Right forelimb (tissue), 1 donor: ENCODE measurements around the gene EPB41L2.

Experiments
- DNase-seq: peaks from one replicate; pipeline ENCODE4 v3.0.0-alpha.2; 2018

Gene EPB41L2

DNA sequence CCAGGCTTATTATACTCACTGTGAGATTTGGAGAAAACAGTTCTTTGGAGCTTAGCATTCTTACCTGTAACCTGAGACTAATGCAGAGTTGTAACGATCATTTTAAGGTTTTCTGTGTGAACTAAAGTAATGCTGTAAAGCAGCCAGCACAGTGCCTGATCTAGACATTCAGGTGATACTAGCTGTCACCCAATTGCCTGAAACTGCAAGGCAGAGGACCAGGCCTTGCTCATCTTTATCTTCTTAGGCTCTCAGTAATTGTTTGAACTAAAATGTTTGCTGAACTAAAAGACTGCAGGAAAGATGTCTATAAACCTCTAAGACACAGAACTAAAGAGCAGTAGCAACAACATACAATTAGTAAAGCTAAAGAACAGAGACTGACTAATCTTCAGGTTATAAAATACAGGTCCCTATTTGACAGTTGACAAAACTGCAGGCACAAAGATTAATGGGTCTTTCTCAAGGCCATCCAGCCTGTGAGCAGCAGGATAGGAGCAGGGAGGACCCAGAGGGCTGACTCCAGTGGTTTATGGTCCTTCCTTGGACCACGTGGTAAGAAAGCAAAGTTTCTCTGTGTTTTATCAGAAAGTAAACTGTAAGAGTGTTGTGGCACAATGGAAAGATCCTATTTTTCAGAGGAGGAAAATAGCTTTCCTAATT lies 204.4 kb downstream of the EPB41L2 start:
- no peak for DNase-seq

DNA sequence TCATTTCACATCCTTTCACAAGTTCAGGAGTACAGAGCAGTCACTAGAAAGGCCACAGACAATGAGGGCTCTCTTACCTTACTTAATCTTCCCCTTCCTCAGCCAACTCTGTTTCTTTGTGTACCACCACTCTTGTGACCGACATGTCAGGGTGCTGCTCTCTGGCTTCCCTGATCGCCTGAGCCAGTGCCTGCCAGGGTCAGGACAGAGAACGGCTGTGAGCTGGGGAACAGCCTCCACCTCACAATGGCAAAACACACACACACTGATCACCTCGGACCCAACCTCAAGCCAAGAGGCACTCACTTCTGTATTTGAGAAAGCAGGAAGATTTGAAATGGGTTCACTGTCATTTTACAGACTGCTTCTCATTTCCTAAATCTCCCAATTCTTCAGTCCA lies 205.0 kb downstream of the EPB41L2 start:
- no peak for DNase-seq

DNA sequence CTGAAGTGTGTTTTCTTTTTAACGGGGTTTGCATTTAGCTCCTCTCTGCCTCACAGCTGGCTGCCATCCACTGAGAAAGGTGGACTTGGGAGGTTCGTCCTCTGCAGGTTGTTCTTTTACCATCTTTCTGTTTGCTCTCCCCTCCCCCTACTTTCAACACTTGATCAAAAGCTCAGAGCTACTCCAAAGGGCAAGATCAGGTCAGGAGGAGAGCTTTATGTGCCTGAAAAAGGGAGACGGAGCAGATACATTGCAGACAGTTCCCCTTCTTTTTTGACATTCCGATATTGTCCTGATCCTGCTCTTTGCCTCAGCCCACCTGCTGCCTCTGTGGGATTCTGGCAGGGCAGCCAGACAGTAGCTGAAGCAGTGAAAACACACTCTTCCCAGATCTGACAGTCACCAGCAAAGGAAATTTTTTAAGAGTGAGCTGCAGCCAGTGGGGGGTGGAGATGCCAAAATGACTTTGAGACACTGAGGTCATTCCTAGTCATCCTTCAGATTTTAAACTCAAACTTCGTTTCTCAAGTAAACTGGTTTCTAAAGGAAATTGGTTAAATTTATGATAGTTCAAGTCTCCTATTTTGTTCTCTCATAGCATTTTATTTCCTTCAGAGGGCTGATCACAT lies 209.4 kb downstream of the EPB41L2 start:
- DNase-seq = no peak

DNA sequence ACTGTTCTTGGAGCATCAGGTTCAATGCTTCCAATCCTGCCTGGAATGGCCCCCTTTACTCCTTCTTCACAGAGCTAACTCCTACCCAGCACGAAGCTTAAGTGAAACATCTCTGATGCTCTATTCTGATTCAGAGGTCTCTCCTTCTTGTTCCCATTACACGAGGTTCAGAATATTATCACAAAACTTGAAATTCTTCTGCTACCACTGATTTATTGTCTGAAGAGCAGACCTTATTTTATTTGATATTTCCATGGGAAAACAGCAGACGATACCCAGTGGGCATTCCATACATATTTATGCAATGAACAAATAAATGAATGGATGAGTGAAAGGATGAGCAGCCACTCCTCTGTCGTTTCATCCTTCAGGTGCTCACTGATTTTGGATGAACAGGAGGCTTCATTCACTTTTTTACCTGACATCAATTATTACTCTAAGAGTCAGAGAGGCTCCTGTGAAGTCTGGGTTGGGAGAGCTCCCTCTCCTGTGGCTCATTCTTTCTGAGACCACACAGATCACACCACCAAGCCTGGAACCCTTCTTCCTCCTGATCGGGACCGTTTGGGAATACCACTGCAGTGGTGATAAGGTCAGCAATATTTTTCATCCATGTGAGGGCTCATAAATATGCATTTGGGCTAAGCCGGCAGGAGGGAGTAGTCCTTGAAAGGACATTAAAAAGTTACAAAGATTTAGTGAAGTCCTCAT lies 210.0 kb downstream of the EPB41L2 start:
- no peak for DNase-seq

DNA sequence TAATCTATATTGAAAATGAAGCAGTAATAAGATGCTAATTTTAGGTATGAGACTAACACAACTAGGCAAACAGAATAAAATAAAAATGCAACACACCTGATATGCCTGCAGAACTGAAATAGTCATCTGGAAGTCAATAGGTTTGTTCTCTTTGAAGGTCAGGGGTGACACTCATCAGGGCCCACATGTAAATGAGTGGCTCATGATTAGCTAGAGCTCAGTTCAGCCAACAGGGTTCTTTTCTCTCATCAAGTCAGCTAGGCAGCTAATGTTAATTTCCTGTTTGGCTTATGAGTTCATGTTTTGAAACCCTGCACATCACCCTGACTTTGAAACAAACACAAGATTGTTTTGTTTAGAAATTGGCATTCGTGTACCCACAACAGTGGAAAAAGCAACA lies 212.0 kb downstream of the EPB41L2 start:
- no peak for DNase-seq

DNA sequence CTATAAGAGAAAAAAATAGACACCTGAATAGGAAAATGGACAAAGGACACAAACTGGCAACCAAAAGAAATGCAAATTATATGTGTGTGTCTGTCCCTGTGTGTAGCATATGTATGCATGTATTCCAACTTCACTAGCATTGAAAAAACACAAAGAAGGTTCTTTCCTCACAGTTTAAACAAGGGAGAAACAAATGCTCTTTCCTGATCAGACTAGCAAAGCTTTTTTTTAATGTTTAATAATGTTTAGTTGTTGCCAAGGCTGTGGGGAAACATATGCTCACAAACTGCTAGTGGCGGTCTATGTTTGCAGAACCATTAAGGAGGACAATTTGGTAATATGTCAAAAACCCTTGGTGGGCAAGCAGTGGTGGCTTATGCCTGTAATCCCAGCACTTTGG lies 213.5 kb downstream of the EPB41L2 start:
- no peak for DNase-seq

DNA sequence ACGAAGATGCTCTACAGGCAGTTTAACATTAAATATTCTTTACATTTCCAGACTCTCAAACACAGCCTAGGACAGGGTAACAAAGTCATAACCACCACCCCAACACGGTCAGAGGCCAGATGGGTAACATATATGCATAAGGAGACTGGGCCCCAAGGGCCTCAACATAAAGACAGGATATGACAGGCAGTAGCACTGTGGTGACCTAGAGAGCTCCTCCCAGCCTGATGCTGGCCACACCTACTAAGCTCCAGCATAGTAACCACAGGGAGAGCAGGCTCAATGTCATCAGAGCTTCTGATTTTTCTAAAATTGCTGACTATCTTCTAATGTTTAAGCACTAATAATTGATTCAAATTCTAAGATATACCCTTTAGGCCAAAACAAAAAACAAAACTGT lies 214.1 kb downstream of the EPB41L2 start:
- DNase-seq = no peak

DNA sequence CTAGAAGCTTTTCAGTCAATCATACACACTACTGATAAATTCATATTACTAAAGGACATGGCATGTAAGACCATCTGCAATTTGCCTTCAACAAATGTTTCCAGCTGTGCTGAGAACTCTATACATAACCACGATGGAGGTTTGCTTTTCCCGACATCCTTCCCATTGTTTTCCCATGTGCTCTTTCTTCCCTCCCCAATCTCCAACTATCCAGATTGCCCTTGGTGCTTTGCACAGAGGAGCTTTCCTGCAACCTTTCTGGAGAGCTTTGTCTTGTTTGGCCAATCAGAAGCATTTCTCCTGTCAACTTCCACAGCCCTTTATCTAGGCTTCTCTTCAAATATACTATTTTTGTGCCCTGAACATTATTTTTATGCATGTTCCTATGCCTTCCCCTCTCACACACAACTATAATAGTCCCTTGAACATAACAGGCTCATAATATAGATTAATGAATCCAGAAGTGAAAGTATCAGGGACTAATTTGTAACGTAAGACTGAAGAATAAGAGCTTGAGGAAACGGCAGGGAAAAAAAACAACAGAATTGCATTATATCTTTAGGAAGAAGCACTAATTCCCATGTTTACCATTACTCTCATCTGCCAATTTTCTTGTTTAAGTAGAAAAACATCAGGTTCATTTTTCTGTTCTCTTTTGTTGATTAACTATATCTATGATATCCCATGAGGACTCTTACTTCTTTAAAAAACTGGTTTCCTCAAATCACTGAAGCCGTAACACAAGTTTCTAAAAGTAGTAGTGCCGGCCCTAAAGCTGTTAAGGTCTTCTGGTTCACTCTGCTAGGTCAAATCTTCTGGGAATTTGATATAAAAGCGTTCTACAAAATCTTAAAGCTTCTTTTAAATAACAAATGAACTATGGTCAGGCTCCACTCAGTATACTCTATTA lies 215.8 kb downstream of the EPB41L2 start:
- DNase-seq = no peak

DNA sequence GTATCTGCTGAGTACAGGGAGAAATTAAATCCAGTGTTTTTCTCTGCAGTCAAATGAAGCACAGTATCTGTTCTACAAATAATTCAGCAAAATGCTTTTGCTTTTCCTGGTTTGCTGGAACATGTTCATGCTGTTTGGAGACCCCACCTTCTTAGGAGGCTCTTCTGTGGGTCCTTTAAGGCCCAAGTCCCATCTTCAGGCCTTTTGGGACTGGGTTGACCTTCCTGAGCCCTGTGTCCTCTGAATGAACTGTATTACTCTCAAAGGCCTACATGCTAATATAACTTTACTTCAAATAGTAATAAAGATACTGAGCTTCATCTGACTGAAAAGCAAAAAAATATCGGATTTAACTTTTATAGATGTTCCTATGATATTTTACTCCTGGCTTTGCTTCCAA lies 216.5 kb downstream of the EPB41L2 start:
- no peak for DNase-seq

DNA sequence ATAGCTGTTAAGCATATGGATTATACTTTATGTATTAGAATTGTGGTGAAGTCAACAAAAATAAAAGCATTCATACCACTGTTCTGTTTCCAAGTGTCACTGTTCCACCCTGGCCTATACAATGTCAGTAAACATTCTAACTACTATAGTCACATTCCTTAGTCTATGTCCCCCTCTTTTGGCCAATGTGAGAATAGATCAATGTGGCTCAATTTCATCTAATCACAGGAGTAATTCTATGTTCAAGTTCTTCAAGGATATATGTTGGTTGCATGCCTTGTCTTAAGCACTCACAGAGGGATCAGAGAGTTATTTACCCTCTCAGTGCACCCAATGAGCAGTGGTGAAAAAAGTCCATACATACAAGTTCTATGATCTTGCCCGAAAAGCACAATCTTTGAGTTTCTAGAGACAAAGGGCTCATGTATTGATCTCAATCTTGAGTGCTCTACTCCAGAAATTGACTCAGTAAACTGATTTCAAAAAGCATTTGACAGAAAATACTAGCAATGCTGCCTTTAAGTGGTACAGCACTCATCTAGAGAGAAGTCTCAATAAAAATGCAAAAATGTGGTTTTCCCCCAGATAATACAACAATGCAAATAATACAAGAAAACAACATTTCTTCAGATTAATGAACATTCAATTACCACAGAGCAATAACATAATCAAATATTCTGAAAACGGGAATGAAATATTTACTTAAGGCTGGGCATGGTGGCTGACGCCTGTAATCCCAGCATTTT lies 219.3 kb downstream of the EPB41L2 start:
- no peak for DNase-seq

DNA sequence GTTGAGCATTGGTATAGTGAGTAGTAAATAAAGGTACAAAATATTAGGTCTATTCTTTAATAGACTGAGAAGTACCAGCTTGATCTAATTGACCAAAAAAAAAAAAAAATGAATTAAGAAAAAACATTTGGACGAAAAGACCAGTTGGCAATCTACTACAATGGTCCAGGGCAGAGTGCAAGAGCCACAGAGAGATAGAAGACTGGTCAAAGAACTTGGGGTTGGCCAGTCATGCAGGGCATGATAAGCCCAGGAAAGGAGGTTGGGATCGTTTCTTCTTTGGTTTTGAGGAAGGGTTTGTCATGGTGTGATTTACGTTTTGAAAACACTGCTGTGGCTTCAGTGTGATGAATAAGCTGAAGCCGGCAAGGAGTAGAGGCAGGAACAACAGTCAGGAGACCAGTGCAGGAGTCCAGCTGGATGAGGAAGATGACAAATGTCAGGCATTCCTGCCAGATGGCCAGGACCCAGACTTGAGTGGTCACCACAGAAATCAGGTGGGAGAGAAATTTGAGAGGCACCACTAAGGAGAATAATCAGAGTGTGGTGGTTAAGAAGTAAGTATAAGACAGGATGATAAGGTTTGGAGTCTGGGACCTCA lies 221.8 kb downstream of the EPB41L2 start:
- DNase-seq = no peak

DNA sequence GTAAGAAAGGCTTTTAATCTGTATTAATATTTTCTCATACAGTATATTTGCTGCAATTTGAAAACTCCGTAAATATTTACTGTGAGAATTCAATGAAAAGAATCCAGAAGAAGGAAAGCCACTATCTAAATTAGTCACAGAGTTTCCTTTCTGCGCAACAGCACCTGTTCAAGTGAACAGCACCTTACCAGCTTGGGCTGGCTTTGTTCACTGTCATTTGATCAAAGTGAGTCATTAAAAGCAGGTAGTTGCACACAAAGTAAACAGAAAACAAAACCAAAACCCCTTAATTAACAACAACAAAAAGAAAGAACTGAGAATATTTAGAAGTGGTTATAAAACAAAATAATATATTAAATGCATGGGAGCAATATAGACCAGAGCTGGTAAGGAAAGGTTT lies 223.0 kb downstream of the EPB41L2 start:
- DNase-seq = no peak

DNA sequence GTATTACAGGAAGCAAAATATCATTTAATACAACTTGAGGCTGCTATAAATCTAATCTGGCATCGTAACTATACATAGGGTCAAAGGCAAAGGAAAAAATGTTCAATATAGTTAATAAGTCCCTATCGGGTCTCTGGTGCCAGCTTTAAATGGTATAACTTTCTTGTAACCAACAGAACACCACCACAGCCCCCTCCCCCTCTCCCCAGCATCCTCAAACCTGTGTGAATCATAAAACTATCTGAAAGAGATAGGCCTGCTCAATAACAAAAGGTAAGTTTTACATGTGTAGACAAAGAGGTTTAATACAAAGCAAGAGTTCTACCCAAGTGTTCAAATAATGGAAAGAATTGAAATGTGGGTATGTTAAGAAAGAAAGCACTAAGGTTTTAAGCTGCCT lies 223.7 kb downstream of the EPB41L2 start:
- no peak for DNase-seq

DNA sequence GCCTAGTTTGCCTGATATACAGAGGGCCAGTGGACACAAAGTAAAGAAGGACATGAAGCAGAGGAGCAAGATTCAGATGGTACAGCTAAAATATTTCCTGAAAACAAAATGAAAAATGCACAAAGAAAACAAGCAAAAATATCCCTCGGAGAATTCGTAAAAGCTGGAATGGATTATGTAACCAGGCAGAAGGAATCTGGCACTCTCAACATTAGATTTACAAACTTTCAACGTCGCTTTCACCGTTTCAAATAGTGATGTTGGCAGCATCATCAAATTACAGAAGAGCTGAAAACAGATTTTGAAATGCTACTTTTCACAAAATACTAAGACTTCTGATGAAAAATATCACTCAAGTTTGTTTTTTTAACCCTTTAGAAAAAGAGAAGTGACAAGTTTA lies 224.1 kb downstream of the EPB41L2 start:
- no peak for DNase-seq

DNA sequence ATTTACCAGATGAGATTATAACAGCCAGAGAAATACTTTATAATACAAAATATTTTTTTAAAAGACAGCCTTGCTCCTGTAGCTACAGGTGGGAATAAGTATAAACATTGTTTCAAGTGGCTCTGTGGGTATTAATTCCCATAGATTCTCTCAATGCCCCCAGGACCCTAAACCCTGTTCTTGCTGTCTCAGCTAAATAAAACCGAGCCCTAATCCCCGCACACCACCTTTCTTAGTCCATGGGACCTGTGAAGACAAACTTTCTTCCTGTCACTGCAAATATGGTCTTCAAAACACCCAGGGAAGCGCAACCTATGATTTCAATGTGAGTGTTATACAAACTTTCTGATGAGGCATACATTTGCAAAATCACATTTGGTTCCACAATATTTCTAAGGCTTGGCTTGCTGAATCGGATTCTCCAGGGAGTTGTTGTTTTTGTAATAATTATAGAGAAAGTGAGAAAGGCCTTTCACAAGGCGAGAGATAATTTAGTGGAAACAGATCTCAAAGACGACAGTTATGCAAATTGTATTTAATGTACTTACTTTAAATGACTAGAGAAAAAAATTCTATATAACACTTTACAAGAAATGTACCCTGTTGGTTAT lies 224.7 kb downstream of the EPB41L2 start:
- DNase-seq = no peak

DNA sequence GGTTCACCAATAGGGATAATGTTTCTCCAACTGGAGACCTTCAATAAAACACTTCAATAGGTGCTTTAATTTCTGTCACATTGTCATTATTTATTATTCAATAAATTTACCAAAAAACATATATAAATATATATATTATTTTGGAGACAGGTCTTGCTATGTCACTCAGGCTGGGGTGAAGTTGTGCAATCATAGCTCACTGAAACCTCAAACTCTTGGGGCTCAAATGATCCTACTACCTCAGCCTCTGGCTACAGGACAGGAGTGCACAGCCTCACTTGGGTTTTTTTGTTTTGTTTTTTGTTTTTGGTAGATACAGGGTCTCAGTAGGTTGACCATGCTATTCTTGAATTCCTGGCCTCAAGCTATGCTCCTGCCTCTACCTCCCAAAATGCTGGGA lies 226.0 kb downstream of the EPB41L2 start:
- DNase-seq = no peak

DNA sequence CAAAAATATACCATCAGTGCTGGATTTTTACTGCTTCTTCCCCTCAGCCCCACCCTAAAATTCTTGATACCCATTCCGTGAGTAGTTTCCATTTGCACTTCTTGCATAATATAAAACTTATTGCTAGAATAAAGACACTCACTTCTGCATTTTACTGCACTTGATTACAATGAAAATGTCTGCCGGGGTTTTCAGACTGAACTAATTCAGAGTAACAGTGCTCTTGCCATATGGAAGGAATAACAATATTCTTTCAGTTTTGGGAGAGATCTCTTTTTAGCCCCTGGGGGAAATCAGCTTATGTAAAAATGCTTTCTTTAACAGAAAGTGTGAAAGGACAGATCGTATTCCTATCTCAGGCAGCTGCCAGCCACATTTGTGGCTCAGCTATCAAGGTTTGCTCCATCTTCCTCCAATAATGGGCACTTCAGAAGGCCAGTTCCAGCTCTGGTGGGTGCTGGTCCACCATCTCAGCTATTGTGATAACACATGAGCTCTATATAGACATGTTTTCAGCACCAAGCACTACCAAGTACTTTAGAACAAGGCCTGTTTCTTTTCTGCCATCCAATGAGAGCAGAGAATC lies 226.9 kb downstream of the EPB41L2 start:
- DNase-seq = no peak

DNA sequence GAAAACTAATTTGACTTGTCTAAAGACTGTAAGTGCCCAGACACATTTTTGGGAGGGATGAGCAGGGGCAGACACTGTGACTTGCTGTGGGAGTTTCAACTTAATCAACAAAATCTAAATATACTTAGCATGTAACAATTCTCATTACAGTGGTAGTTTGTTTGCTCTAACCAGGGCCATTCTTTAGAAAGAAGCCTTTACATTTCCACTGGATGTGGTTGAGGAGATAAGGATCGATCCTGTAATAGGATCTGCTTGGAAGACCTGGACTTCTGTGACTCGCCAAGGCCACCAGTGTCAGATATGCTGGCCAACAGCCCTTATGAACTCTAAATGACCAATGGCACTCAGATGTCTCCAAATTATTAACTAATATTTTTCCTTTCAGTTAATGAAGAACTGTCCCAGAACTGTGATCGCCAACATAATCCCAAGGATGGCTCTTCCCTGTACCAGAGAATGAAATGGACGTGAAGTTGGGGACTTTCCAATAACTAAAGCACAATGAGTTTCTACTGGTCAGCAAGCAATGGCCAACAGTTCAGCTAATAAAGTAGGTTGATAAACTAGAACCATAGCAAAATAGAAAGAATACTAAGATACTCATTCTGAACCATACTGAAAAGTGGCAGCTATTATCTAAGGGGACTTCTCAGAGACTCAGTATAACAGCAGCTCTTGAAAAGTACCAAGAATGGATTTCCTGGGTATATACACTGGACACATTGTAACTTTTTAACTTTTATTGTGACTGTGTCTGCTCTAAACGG lies 228.4 kb downstream of the EPB41L2 start:
- DNase-seq = no peak

DNA sequence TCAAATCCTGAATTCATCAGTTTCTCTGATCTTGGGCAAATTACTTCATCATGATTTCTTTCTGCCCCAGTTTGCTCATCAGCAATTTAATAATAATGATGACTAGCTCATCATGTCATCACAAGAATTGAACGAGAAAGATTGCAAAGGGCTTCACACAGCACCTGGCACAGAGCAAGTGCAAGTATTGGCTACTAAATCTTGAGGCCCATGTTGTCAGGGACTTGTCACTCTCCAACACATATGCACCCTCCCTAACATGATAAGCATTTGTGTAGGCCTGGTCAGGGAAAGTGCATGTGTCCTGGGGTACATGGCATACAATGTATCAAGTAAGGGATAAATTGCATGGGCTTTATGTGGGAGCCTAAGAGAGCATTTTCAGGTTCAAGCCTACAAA lies 229.5 kb downstream of the EPB41L2 start:
- no peak for DNase-seq

DNA sequence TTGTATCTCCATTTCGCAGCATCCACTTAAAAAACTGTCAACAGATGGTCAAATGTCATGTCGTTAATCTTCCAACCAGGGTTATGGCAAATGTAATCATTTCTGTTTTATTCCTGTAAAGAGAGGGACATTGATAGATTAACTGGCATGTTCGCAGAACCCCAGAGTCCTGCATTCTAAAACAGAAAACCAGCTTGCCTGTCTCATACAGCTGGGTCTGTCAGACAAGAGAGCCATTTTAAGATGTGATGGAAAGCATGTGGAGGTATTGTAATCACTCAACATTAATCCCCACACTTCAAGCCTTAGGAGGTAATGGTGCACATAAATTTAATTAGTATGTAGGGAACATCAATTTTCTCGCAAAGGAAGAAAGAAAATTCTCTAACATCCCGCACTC lies 231.4 kb downstream of the EPB41L2 start:
- DNase-seq = no peak
